Endothelial cell of umbilical vein (primary cell): ENCODE results near the gene SKIC8. TPM values are rescaled to one million over a fixed set of nuclear protein-coding genes. Genes with fewer than 3 reads are reported as not detected.
A peak's percentile ranks its signal among the peaks of the same experiment; 100 is the strongest.

Experiments used
- BruUV-seq: library from RNA; stranded (reverse); fragments of 400-500 nt; replicated peaks from 2 replicates; lab custom pipeline; 2021; lab: Mats Ljungman, UMichigan
- CTCF ChIA-PET: fragments of 300-600, 350-600 bp; sonication (Branson Sonifier 250); formaldehyde crosslinking; loops from one replicate; lab custom pipeline; 2021; ENCODE audit warnings: antibody characterized with exemption, inconsistent platforms; lab: Charles Lee
- POLR2A ChIA-PET: fragments of 300-600, 350-600 bp; sonication (Branson Sonifier 250); formaldehyde crosslinking; loops from one replicate; lab custom pipeline; 2021; ENCODE audit warnings: antibody characterized with exemption, inconsistent platforms; lab: Charles Lee
- DNase-seq: peaks from one replicate; pipeline ENCODE4 v3.0.0-alpha.2; 2011; ENCODE audit warnings: low read depth, low spot score
- FAIRE-seq: peaks from 2 replicates; lab custom pipeline; 2011; peaks lifted over from hg19 to GRCh38; lab: Jason Lieb, UNC
- H2AFZ ChIP-seq: 2 replicates; pipeline ENCODE4 v1.6.0; 2012; ENCODE audit warnings: low read depth, low read length, control low read depth, inconsistent platforms
- H3K27ac ChIP-seq: 2 replicates; pipeline ENCODE4 v1.5.1; 2011; ENCODE audit warnings: low read depth, mild to moderate bottlenecking, control low read depth, low read length, moderate library complexity; ENCODE audit not compliant: insufficient read depth
- H3K27me3 ChIP-seq, 2 experiments: 2 replicates each; pipeline versions ENCODE4 v1.6.0 to v1.6.1; 2011; ENCODE audit warnings: low read length in 2 of 2, mixed read lengths in 1 of 2; ENCODE audit not compliant: control insufficient read depth in 2 of 2, insufficient read depth in 2 of 2
- H3K36me3 ChIP-seq, 2 experiments: 2 replicates in 1 of 2; 3 replicates in 1 of 2; pipeline ENCODE4 v1.5.1; 2011; ENCODE audit warnings: low read length in 2 of 2, mild to moderate bottlenecking in 1 of 2, moderate library complexity in 1 of 2; ENCODE audit not compliant: control insufficient read depth in 2 of 2, insufficient read depth in 2 of 2; ENCODE audit errors: extremely low read depth in 1 of 2
- H3K4me1 ChIP-seq: 3 replicates; pipeline ENCODE4 v1.5.1; 2011; ENCODE audit warnings: mild to moderate bottlenecking, low read length; ENCODE audit not compliant: control insufficient read depth, insufficient read depth; ENCODE audit errors: extremely low read depth
- H3K4me2 ChIP-seq: 2 replicates; pipeline ENCODE4 v1.6.1; 2011; ENCODE audit warnings: low read length, control low read depth, mixed read lengths; ENCODE audit not compliant: insufficient read depth
- H3K4me3 ChIP-seq, 3 experiments: fragments of 200-600 bp in 1 of 3; sonication (generic), shearing (Covaris generic) in 1 of 3; replicated peaks in 1 of 3; 2 replicates each; pipeline ENCODE4 v1.5.1; 2011 to 2016; ENCODE audit warnings: control low read depth in 3 of 3, low read length in 3 of 3, mild to moderate bottlenecking in 2 of 3, inconsistent platforms in 1 of 3, low read depth in 1 of 3, moderate library complexity in 1 of 3; ENCODE audit not compliant: insufficient read depth in 1 of 3
- H3K79me2 ChIP-seq: 2 replicates; pipeline ENCODE4 v1.6.0; 2012; ENCODE audit warnings: low read length, inconsistent platforms; ENCODE audit not compliant: control insufficient read depth, insufficient read depth
- H3K9ac ChIP-seq: replicated peaks from 2 replicates; pipeline ENCODE3; 2011; ENCODE audit warnings: low read length, control low read depth; ENCODE audit not compliant: insufficient read depth; ENCODE audit errors: extremely low read depth
- H3K9me1 ChIP-seq: replicated peaks from 3 replicates; pipeline ENCODE4 v1.6.0; 2011; ENCODE audit warnings: mild to moderate bottlenecking, low read length; ENCODE audit not compliant: control insufficient read depth, insufficient read depth; ENCODE audit errors: extremely low read depth
- H3K9me3 ChIP-seq: replicated peaks from 2 replicates; pipeline ENCODE4 v1.5.1; 2012; ENCODE audit warnings: low read length, inconsistent platforms; ENCODE audit not compliant: control insufficient read depth, insufficient read depth
- H4K20me1 ChIP-seq: replicated peaks from 2 replicates; pipeline ENCODE3; 2011; ENCODE audit warnings: mild to moderate bottlenecking, low read length; ENCODE audit not compliant: control insufficient read depth, insufficient read depth; ENCODE audit errors: extremely low read depth
- EZH2 ChIP-seq: IDR thresholded peaks from 2 replicates; pipeline ENCODE4 v1.6.1; 2012; ENCODE audit warnings: borderline replicate concordance, low read depth, mild to moderate bottlenecking, moderate library complexity, low read length, inconsistent platforms; ENCODE audit not compliant: severe bottlenecking
- FOS ChIP-seq: IDR thresholded peaks from 2 replicates; pipeline ENCODE4 v1.6.1; 2011; ENCODE audit warnings: mild to moderate bottlenecking, low read length, moderate library complexity, borderline replicate concordance; ENCODE audit not compliant: insufficient read depth
- GATA2 ChIP-seq: IDR thresholded peaks from 2 replicates; pipeline ENCODE4 v1.7.0; 2011; ENCODE audit warnings: low read depth, mild to moderate bottlenecking, moderate library complexity, mixed read lengths, low read length; ENCODE audit not compliant: insufficient read length, insufficient read depth
- JUN ChIP-seq: IDR thresholded peaks from 2 replicates; pipeline ENCODE4 v1.6.1; 2011; ENCODE audit warnings: borderline replicate concordance, low read depth; ENCODE audit not compliant: insufficient read length, insufficient read depth
- MYC ChIP-seq: IDR thresholded peaks from one replicate; pipeline ENCODE4 v1.6.1; 2011; ENCODE audit warnings: mild to moderate bottlenecking, low read depth, low read length
- POLR2A ChIP-seq: IDR thresholded peaks from 2 replicates; pipeline ENCODE4 v1.6.1; 2012; ENCODE audit warnings: low read depth, mild to moderate bottlenecking, control low read depth, low read length
- POLR2AphosphoS5 ChIP-seq: IDR thresholded peaks from 2 replicates; pipeline ENCODE4 v1.6.1; 2012; ENCODE audit warnings: low read depth, mild to moderate bottlenecking, control low read depth, low read length, moderate library complexity; ENCODE audit not compliant: insufficient read depth
- dilution Hi-C: fragments of 300-500 bp; cut with MboI; formaldehyde crosslinking; loops from one replicate; pipeline ENCODE4 v1.15.0; 2019; ENCODE audit warnings: low sequenced_read_pairs; ENCODE audit not compliant: extremely low pct_ligation_motif_present
- intact Hi-C: fragments of 100-400 bp; cut with micrococcal nuclease; formaldehyde crosslinking; loops from one replicate; pipeline ENCODE4 v1.10.0; 2022
- polyA plus RNA-seq, 4 experiments: library from polyadenylated mRNA; depleted of rRNA in 3 of 4; stranded (reverse) in 3 of 4; unstranded in 1 of 4; fragments of >200 nt; gene quantifications; 2 replicates each; pipeline versions ENCODE4 v1.2.1 to v1.2.3, GENCODE V29; 2011 to 2012; ENCODE audit warnings: missing spikeins in 1 of 4
- total RNA-seq: library from RNA; stranded (reverse); gene quantifications from 2 replicates; pipeline ENCODE4 v1.2.3, GENCODE V29; 2021
- TF ChIP-seq, protein P1 (sequence below), 2 donors: IDR thresholded peaks; 1 replicate in 1 of 2; 2 replicates in 1 of 2; pipeline ENCODE4 v1.5.1; 2011; ENCODE audit warnings: low read length in 2 of 2, mild to moderate bottlenecking in 2 of 2, moderate library complexity in 2 of 2, control low read depth in 1 of 2, inconsistent platforms in 1 of 2, low read depth in 1 of 2; ENCODE audit not compliant: insufficient read depth in 1 of 2; ENCODE audit errors: extremely low read depth in 1 of 2
- TF ChIP-seq, protein P2 (sequence below): IDR thresholded peaks from 2 replicates; pipeline ENCODE4 v1.6.1; 2011; ENCODE audit not compliant: insufficient read depth, insufficient read length

SKIC8 gene
- total and polyA plus RNA-seq, 2 donors (not counting 3 experiments of a cell fraction or from before 2014, with no cell fraction given) = 49.7 to 95.0 TPM

DNA sequence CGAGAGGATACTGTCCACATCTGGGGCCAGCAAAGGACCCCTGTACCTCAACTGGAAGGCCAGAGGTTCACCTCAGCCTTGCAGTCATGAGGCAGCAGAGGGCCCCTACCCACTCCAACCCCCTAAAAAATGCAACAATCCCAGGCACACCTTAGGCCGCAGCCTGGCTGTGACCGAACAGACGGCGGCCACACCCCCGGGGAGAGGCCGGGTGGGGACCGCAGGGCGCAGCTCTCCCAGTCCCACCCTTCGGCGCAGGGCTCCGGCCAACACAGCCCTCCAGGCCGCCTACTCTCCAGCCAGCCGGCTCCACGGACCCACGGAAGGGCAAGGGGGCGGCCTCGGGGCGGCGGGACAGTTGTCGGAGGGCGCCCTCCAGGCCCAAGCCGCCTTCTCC, 35.5 kb downstream of the SKIC8 start:
- intact Hi-C loops = no loop called here
- Histone ChIP-seq H3K4me1 (peaks cover 7% of the 10 kb centered on the region), H4K20me1 (no peaks in the 10 kb centered on the region), H3K4me3 (peak overlapping the region in 1 of 3 experiments; percentile 44), H3K27ac (peak overlapping the region; percentile 41), H3K79me2 (peaks cover 19% of the 10 kb centered on the region), H3K9me3 (no peaks in the 10 kb centered on the region), H3K36me3 (no peaks in the 10 kb centered on the region), H3K4me2 (no peak overlapping the region), H3K9me1 (no peaks in the 10 kb centered on the region), H3K27me3 (no peaks in the 10 kb centered on the region), H2AFZ (peak overlapping the region; percentile 97), H3K9ac (peak overlapping the region; percentile 49)
- FAIRE-seq (no peak), DNase-seq (no peak)
- BruUV-seq = TSS peak; percentile 25
- dilution Hi-C loops = no loop called here
- CTCF ChIA-PET = interaction anchor here (2.8 kb wide), 1 partner anchor 36 kb away, joined by 11 read pairs; the partner anchor contains the start of gene SKIC8
- no peak for TF ChIP-seq POLR2A
- TF ChIP-seq, protein P1, sequence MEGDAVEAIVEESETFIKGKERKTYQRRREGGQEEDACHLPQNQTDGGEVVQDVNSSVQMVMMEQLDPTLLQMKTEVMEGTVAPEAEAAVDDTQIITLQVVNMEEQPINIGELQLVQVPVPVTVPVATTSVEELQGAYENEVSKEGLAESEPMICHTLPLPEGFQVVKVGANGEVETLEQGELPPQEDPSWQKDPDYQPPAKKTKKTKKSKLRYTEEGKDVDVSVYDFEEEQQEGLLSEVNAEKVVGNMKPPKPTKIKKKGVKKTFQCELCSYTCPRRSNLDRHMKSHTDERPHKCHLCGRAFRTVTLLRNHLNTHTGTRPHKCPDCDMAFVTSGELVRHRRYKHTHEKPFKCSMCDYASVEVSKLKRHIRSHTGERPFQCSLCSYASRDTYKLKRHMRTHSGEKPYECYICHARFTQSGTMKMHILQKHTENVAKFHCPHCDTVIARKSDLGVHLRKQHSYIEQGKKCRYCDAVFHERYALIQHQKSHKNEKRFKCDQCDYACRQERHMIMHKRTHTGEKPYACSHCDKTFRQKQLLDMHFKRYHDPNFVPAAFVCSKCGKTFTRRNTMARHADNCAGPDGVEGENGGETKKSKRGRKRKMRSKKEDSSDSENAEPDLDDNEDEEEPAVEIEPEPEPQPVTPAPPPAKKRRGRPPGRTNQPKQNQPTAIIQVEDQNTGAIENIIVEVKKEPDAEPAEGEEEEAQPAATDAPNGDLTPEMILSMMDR (IDR thresholded peaks at IDR 0.05; ENCODE audit: extremely low read depth in 1 of 2, insufficient read depth in 1 of 2, low read depth in 1 of 2, low read length in 2 of 2) = no peak
- TF ChIP-seq, protein P2, sequence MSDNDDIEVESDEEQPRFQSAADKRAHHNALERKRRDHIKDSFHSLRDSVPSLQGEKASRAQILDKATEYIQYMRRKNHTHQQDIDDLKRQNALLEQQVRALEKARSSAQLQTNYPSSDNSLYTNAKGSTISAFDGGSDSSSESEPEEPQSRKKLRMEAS = no peak
- no peak for TF ChIP-seq MYC
- TF ChIP-seq GATA2 = no peak
- no peak for TF ChIP-seq FOS
- TF ChIP-seq EZH2 = no peak
- TF ChIP-seq JUN = no peak
- no peak for TF ChIP-seq POLR2AphosphoS5
- POLR2A ChIA-PET = interaction anchor here (0.6 kb wide), 1 partner anchor 148 kb away, joined by 3 read pairs; no protein-coding TSS in a partner anchor
